IPS-18a (cell line): ENCODE measurements around the gene PIK3IP1.

Experiments
- H3K27ac ChIP-seq: one replicate; pipeline ENCODE4 v1.5.1; 2013; ENCODE audit warnings: low read length
- H3K27me3 ChIP-seq: one replicate; pipeline ENCODE4 v1.6.1; 2013; ENCODE audit warnings: mild to moderate bottlenecking, low read length; ENCODE audit not compliant: control insufficient read depth, insufficient read depth
- H3K36me3 ChIP-seq: one replicate; pipeline ENCODE4 v1.6.1; 2013; ENCODE audit warnings: low read depth, low read length; ENCODE audit not compliant: control insufficient read depth
- H3K4me1 ChIP-seq: one replicate; pipeline ENCODE4 v1.6.1; 2013; ENCODE audit warnings: low read depth, low read length; ENCODE audit not compliant: control insufficient read depth
- H3K4me3 ChIP-seq: one replicate; pipeline ENCODE4 v1.5.1; 2013; ENCODE audit warnings: low read length
- H3K9ac ChIP-seq: one replicate; pipeline ENCODE4 v1.6.1; 2013; ENCODE audit warnings: mild to moderate bottlenecking, low read length, moderate library complexity
- H3K9me3 ChIP-seq: one replicate; pipeline ENCODE4 v1.6.1; 2013; ENCODE audit warnings: low read depth, low read length; ENCODE audit not compliant: control insufficient read depth

The PIK3IP1 gene

DNA sequence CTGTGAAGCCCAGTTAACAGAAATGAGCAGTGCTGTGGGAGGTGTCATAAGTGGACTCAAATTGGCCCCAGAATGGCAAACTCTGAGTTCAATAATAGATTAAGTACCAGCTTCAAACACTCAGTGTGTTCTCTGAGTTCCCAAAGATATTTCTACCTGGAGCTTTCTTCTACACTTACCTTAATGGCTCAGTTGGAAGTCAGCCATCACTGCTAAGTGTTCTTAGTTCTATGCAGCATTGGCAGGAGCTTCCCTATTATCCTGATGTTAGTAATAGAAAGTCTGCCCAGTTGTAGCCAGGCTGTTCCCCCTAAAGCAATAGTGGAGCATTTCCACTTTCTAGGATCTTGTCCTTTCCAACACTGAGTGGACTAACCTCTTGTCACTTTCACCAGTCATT, 9.7 kb upstream of the PIK3IP1 start:
- no peaks in the 10 kb centered on the region for H3K9me3 ChIP-seq
- no peak overlapping the region for H3K27ac ChIP-seq
- no peaks in the 10 kb centered on the region for H3K27me3 ChIP-seq

DNA sequence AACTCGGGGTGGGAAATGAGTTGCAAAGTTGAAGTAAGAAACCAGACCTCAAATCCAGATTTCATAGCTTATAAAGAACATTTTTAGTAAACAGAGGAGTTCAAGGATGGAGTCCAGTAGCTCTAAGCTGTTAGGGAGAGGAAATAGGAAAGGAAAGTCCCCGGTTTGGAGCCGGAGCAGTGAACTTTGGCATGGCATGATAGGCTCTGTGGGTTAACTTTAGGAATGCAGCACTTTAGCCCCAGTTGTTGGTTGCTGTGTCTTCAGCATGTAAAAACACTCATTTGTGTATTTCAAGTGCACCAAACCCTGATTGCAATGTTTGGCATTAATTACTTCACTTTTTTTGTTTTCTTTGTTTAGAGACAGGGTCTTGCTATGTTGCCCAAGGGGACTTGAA, 8.6 kb upstream of the PIK3IP1 start:
- H3K27me3 ChIP-seq = no peaks in the 10 kb centered on the region
- H3K36me3 ChIP-seq = no peaks in the 10 kb centered on the region
- H3K9me3 ChIP-seq = no peaks in the 10 kb centered on the region
- no peak overlapping the region for H3K27ac ChIP-seq
- H3K4me1 ChIP-seq = no peaks in the 10 kb centered on the region
- H3K9ac ChIP-seq = no peak overlapping the region
- H3K4me3 ChIP-seq = no peak overlapping the region

More for the DNA sequence above, 9.7 kb upstream of the PIK3IP1 start:
- Histone ChIP-seq H3K9ac (no peak overlapping the region), H3K36me3 (no peaks in the 10 kb centered on the region), H3K4me3 (no peak overlapping the region), H3K4me1 (no peaks in the 10 kb centered on the region)

DNA sequence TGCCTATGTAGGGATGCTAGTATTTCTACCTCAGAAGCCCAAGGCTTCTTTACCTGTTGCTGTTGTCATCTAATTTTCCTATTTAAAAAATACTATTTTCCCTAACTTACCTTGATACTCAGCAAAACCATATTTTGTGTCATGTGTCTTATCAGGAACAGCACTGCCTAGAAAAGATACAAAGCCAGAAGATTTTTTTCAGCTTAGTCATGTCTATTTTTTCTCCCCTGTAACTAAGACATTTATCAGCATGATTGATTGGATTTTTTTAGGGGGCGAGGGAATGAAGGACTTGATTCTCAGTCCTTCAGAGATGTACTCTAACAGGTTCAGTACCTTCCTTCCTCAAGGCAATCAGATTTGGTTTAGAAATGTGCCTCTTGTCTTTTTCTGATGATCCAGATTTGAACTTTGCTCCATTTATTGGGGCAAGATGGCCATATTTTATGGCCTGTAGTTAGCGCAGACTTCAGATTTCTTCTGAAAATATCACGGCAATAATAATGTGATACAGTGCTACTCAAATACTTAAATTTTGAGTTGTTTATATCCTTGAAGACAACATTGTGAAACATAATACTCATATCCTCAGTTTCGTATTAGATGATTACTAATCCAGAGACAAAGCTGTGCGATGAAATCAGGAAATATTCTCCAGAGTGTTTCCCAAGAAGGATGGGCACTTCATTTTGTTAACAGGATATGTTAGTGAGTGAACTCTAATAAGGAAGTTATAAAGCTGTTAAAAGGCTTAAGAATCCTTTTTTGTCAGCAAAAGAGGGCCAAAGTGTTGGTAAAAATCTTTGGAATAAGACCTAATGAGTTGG, 3.8 kb upstream of the PIK3IP1 start:
- H3K36me3 ChIP-seq = no peaks in the 10 kb centered on the region
- no peak overlapping the region for H3K9ac ChIP-seq
- H3K4me1 ChIP-seq = peaks cover 8% of the 10 kb centered on the region
- no peak overlapping the region for H3K4me3 ChIP-seq
- peaks cover 11% of the 10 kb centered on the region for H3K27me3 ChIP-seq
- no peak overlapping the region for H3K27ac ChIP-seq
- no peaks in the 10 kb centered on the region for H3K9me3 ChIP-seq

DNA sequence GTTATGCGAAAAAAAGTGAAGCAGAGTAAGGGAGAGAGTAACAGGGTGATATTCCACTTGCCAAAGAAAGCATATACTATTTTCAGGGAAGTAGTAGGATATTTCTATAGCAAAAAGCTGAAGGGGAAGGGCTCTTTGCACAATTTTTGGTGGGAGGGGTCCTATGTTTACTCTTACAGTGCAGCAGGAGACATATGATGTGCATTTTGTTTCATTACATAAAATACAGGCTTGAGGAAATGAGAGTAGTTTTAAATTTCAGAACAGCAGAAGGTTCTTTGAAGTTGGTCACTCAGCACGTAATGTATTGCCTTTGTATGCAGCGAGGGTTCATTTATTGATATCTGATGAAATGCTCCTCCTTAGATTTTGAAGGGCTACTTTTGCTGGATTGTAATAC, 3.1 kb upstream of the PIK3IP1 start:
- Histone ChIP-seq H3K4me3 (no peak overlapping the region), H3K9me3 (no peaks in the 10 kb centered on the region), H3K36me3 (no peaks in the 10 kb centered on the region), H3K9ac (no peak overlapping the region), H3K27me3 (peaks cover 16% of the 10 kb centered on the region), H3K27ac (no peak overlapping the region), H3K4me1 (peaks cover 10% of the 10 kb centered on the region)

DNA sequence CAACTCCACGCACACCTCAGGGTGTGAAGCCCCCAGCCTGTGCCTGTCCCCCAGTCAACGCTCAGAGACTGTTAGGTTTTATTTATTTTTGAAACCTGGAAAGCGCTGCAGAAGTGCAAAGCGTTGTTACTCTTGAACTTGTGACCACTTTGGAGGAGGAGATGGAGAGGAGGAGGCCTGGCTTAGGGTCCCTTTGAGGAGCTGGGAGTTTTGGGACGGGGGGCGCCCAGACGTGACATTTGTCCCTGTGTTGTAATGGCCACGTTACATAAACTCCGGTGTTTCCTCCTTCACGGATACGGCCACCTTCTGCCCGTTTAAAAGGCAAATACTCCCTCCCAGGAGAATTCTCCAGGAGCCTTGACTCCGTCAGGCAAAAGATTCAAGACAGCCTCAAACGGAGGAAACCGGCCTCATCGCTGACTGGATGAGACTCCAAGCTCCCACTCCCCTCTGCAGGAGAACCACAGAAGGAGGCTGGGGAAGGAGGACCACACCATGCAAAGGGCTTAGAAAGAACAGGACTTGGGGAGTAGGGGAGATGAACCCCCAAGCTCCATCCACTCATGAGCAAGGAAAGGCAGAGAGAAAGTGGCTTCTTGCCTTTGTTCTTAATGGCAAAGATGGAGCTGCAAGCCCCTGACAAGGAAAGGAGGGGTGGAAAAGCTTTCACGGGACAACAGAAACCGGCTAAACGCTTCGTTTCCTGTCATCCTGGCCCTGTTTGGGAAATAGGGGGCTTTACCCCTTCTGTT, 630 bp downstream of the PIK3IP1 start:
- no peaks in the 10 kb centered on the region for H3K36me3 ChIP-seq
- peak overlapping the region; percentile 66 for H3K4me3 ChIP-seq
- H3K9ac ChIP-seq = no peak overlapping the region
- no peaks in the 10 kb centered on the region for H3K9me3 ChIP-seq
- peaks cover 28% of the 10 kb centered on the region for H3K27me3 ChIP-seq
- H3K27ac ChIP-seq = no peak overlapping the region
- peaks cover 11% of the 10 kb centered on the region for H3K4me1 ChIP-seq

DNA sequence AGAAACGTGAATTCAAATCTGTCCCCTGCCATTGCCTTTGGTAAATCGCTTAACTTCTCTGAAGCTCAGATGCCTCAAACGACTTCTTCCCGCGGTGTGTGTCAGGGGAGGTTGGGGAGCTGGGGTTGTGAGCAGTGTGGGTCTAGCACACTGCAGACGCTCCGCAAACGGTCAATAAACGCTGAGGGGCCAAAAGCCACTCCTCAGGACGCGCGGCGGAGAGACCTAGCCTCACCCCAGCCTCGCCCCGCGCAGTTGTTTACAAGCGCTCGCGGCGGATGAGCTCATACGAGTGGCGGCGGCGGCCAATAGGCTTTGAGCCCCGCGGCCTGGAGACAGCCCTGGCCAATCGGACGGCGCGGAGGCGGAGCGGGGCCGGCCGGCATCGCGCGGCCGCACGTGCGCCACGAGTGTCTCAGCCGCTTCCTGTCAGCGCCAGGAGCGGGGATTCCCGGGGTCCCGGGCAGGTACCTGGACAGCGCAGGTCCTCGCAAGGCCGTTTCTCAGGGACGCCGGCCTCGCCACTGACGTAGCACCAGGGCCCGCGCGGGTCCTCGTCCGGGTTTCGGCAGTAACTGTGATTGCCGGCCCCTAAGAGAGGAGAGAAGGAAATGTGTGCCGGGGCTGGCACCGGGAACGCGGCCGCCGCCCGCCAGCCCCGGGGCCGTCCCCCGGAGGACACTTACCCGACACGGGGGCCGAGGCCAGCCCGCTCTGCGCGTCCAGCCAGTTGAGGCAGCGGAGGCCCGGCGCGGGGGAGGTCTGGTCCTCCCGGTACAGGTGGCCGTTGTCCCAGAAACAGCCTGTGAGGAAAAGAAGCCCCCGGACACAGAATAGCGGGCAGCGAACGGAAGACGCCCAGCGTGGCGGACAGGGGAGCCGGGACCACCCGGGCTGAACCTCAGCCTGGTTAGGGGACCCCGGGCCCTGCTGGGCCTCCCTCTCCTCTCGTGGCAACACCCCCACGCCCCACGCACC, 1.5 kb downstream of the PIK3IP1 start:
- no peak overlapping the region for H3K27ac ChIP-seq

DNA sequence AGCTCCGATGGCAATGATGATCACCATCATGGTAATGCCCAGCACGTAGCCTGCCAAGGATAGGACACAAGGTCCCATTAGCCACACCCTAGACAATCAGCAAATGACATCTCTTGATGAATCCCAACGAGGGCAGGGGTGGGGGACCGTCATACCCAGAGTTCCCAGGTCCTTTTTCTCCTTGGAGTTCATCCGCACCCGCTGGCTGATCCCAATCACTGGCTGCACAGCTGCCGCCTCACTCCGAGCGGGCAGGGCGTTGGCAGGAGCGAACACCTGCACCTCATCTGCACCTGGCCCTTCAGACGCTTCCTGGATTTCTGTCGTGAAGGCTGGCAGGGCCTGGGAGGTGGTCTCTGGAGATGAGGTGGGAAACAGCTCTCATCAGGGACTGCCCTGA, 2.9 kb downstream of the PIK3IP1 start:
- Histone ChIP-seq H3K36me3 (no peaks in the 10 kb centered on the region), H3K9ac (no peak overlapping the region), H3K4me3 (no peak overlapping the region), H3K27me3 (peaks cover 28% of the 10 kb centered on the region), H3K4me1 (peaks cover 14% of the 10 kb centered on the region), H3K27ac (no peak overlapping the region), H3K9me3 (no peaks in the 10 kb centered on the region)

More for the DNA sequence above, 1.5 kb downstream of the PIK3IP1 start:
- Histone ChIP-seq H3K36me3 (no peaks in the 10 kb centered on the region), H3K9ac (no peak overlapping the region), H3K9me3 (no peaks in the 10 kb centered on the region), H3K4me3 (peak overlapping the region; percentile 66), H3K4me1 (peaks cover 11% of the 10 kb centered on the region), H3K27me3 (peaks cover 28% of the 10 kb centered on the region)

DNA sequence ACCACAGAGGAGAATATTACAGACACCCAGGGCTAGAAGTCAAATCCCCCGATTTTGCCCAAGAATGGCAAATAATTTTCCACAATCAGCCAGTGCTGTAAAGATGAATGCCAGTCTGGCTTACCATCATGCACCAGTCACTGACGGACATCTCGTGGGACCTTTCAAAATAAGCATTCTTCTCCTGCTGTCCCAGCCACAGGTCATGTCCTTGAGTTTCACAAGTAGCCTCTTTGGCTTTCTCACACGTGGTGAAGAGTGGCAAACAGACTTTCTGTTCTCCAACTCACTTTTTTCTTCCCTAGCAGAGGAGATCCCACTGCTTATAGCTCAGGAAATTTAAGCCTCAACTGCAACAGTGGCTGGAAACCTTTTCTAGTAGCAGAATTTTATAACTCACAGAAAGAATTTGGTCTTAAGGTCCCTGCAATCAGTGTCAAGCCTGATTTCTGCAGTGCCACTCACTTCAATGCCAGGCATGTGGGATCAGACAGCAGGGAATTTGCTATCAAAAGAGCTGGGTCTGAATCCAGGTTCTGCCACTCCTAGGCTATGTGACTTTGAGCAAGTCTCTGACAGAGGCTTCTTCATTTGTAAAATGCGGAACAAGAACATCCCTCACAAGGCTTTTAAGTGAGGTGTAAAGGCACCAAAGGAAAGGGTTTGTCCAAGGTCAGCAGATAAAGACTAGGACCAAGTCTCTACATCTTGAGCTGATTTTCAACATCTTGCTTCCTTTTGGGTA, 3.6 kb downstream of the PIK3IP1 start:
- Histone ChIP-seq H3K36me3 (no peaks in the 10 kb centered on the region), H3K4me1 (peaks cover 14% of the 10 kb centered on the region), H3K9me3 (no peaks in the 10 kb centered on the region), H3K27ac (no peak overlapping the region), H3K9ac (no peak overlapping the region), H3K4me3 (no peak overlapping the region), H3K27me3 (peaks cover 28% of the 10 kb centered on the region)

DNA sequence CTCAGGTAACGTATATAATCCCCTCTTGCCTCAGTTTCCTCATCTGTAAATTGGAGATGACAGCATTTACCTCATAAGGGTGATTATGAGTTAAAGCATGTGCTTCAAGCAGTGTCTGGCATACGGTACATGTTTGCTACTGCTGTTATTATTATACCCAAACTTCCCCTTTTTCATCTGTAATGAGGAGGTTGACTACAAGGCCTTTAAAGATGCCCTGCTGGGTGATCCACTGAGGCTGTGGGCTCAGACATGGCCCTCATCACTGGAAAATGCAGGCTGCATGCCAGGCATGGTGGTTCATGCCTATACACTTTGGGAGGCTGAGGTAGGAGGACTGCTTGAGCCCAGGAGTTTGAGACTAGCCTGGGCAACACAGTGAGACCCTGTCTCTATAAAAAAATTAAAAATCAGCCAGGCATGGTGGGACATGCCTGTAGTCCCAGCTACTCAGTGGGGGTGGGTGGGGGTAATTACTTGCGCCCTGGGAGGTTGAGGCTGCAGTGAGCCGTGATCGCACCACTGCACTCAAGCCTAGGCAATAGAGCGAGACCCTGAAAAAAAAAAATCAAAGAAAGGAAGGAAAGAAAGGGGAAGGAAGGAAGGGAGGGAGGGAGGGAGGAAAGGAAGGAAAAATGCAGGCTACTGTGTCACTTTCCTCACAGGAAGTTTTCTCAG, 4.3 kb downstream of the PIK3IP1 start:
- Histone ChIP-seq H3K27me3 (peaks cover 28% of the 10 kb centered on the region), H3K36me3 (no peaks in the 10 kb centered on the region), H3K9me3 (no peaks in the 10 kb centered on the region), H3K27ac (no peak overlapping the region), H3K4me3 (no peak overlapping the region), H3K9ac (no peak overlapping the region), H3K4me1 (peaks cover 14% of the 10 kb centered on the region)

DNA sequence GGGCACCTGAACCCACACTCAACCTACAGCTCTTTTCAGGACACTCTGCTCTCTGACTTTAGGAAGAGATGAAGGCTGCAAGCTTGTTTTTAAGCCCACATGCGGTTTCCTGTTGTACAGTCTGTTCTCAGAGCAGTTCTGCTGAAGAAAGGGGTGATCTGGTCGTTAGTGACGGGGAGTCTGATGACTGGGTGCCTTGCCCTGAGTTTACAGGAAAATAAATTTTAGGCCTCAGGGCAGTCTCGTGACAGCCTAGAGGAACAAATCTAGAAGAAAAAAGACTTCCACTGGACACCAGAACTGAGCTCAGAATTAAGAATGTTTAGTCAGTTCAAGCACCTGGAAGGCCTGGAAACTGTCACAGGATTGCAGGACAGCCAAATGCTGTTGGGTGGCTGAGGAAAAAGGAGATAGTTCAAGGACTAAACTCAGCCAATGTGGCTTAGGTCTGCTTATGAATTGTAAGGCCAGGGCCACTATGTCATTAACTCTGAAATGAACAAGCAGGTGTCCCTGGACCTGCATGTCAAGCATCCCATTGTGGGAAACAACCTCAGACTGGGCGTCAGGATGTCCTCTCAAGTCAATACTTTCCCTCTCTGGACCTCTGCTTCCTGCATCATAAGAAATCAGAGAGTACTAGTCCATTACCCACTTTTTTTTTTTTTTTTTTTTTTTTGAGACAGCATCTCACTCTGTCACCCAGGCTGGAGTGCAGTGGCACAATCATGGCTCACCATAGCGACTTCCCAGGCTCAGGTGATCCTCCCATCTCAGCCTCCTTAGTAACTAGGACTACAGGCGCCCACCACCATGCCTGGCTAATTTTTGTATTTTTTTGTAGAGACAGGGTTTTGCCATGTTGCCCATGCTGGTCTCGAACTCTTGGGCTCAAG, 5.7 kb downstream of the PIK3IP1 start:
- no peak overlapping the region for H3K27ac ChIP-seq
- no peak overlapping the region for H3K9ac ChIP-seq
- no peaks in the 10 kb centered on the region for H3K36me3 ChIP-seq
- no peaks in the 10 kb centered on the region for H3K9me3 ChIP-seq
- H3K4me1 ChIP-seq = peaks cover 9% of the 10 kb centered on the region
- H3K4me3 ChIP-seq = no peak overlapping the region
- H3K27me3 ChIP-seq = peaks cover 22% of the 10 kb centered on the region
